H9 (cell line): ENCODE data around the gene CCL19. TPM values are rescaled to one million over a fixed set of nuclear protein-coding genes. Genes with fewer than 3 reads are reported as not detected.

Experiments used
- DNase-seq: peaks from one replicate; pipeline ENCODE4 v3.0.0-alpha.2; 2017
- H2AFZ ChIP-seq: one replicate; pipeline ENCODE4 v1.6.1; 2013; ENCODE audit warnings: mild to moderate bottlenecking, low read length, control low read depth, moderate library complexity
- H2AK5ac ChIP-seq: 2 replicates; pipeline ENCODE4 v1.6.1; 2013; ENCODE audit warnings: low read length, control low read depth, mixed read lengths; ENCODE audit not compliant: insufficient read length
- H2BK120ac ChIP-seq: one replicate; pipeline ENCODE4 v1.6.1; 2013; ENCODE audit warnings: low read depth, mild to moderate bottlenecking, low read length, control low read depth, inconsistent platforms; ENCODE audit not compliant: poor library complexity, severe bottlenecking
- H2BK12ac ChIP-seq: 2 replicates; pipeline ENCODE4 v1.6.1; 2013; ENCODE audit warnings: low read length, control low read depth, mixed read lengths, low read depth; ENCODE audit not compliant: insufficient read length
- H2BK15ac ChIP-seq: 2 replicates; pipeline ENCODE4 v1.6.1; 2013; ENCODE audit warnings: low read depth, low read length, control low read depth
- H2BK20ac ChIP-seq: one replicate; pipeline ENCODE4 v1.6.1; 2013; ENCODE audit warnings: low read depth, mild to moderate bottlenecking, low read length, control low read depth, inconsistent platforms; ENCODE audit not compliant: poor library complexity, severe bottlenecking
- H2BK5ac ChIP-seq: 2 replicates; pipeline ENCODE4 v1.6.1; 2013; ENCODE audit warnings: low read length, control low read depth, mixed read lengths; ENCODE audit not compliant: insufficient read length
- H3K14ac ChIP-seq: 2 replicates; pipeline ENCODE4 v1.6.1; 2013; ENCODE audit warnings: low read length, control low read depth; ENCODE audit not compliant: insufficient read depth
- H3K18ac ChIP-seq: 2 replicates; pipeline ENCODE4 v1.6.1; 2013; ENCODE audit warnings: low read depth, mild to moderate bottlenecking, mixed read lengths, low read length, control low read depth; ENCODE audit not compliant: insufficient read length
- H3K23ac ChIP-seq: 2 replicates; pipeline ENCODE4 v1.6.1; 2013; ENCODE audit warnings: low read length, control low read depth, mixed read lengths, low read depth; ENCODE audit not compliant: insufficient read length
- H3K23me2 ChIP-seq: 2 replicates; pipeline ENCODE4 v1.6.1; 2013; ENCODE audit warnings: low read depth, mild to moderate bottlenecking, mixed read lengths, low read length, control low read depth; ENCODE audit not compliant: insufficient read length, poor library complexity, severe bottlenecking
- H3K27ac ChIP-seq: 2 replicates; pipeline ENCODE4 v1.5.1; 2013; ENCODE audit warnings: low read length, control low read depth, mixed read lengths, low read depth; ENCODE audit not compliant: insufficient read length
- H3K27me3 ChIP-seq: 2 replicates; pipeline ENCODE4 v1.6.1; 2013; ENCODE audit warnings: low read length, control low read depth, inconsistent platforms; ENCODE audit not compliant: insufficient read depth
- H3K4ac ChIP-seq: 2 replicates; pipeline ENCODE4 v1.6.1; 2013; ENCODE audit warnings: low read depth, mild to moderate bottlenecking, control low read depth, inconsistent platforms, low read length, moderate library complexity
- H3K4me1 ChIP-seq: 2 replicates; pipeline ENCODE4 v1.6.1; 2013; ENCODE audit warnings: low read length, control low read depth, inconsistent platforms; ENCODE audit not compliant: insufficient read depth
- H3K4me2 ChIP-seq: 2 replicates; pipeline ENCODE4 v1.6.1; 2013; ENCODE audit warnings: low read length, control low read depth, mixed read lengths; ENCODE audit not compliant: insufficient read length, insufficient read depth
- H3K56ac ChIP-seq: 2 replicates; pipeline ENCODE4 v1.6.1; 2013; ENCODE audit warnings: low read depth, mild to moderate bottlenecking, mixed read lengths, low read length, control low read depth; ENCODE audit not compliant: insufficient read length
- H3K79me1 ChIP-seq: 2 replicates; pipeline ENCODE4 v1.6.1; 2013; ENCODE audit warnings: low read depth, mild to moderate bottlenecking, moderate library complexity, low read length, control low read depth, inconsistent platforms; ENCODE audit not compliant: insufficient read depth, poor library complexity, severe bottlenecking
- H3K79me2 ChIP-seq: 2 replicates; pipeline ENCODE4 v1.6.1; 2013; ENCODE audit warnings: low read length, control low read depth, inconsistent platforms; ENCODE audit not compliant: insufficient read depth
- H3K9ac ChIP-seq: 2 replicates; pipeline ENCODE4 v1.6.1; 2013; ENCODE audit warnings: low read length, control low read depth, mixed read lengths; ENCODE audit not compliant: insufficient read length; ENCODE audit errors: extremely low read depth
- H3K9me3 ChIP-seq: one replicate; pipeline ENCODE4 v1.6.1; 2013; ENCODE audit warnings: low read depth, low read length, inconsistent platforms; ENCODE audit not compliant: control insufficient read depth
- H3T11ph ChIP-seq: one replicate; pipeline ENCODE4 v1.6.1; 2013; ENCODE audit warnings: mild to moderate bottlenecking, low read length, control low read depth, inconsistent platforms
- H4K20me1 ChIP-seq: one replicate; pipeline ENCODE4 v1.6.1; 2013; ENCODE audit not compliant: control insufficient read depth, insufficient read length, insufficient read depth
- H4K5ac ChIP-seq: 2 replicates; pipeline ENCODE4 v1.6.1; 2013; ENCODE audit warnings: low read depth, mild to moderate bottlenecking, mixed read lengths, low read length, control low read depth; ENCODE audit not compliant: insufficient read length
- H4K8ac ChIP-seq: replicated peaks from 2 replicates; pipeline ENCODE4 v1.6.1; 2013; ENCODE audit warnings: low read length, control low read depth, mixed read lengths, low read depth; ENCODE audit not compliant: insufficient read length
- H4K91ac ChIP-seq: 2 replicates; pipeline ENCODE4 v1.6.1; 2013; ENCODE audit warnings: low read depth, mild to moderate bottlenecking, moderate library complexity, mixed read lengths, low read length, control low read depth; ENCODE audit not compliant: insufficient read length
- H3K27ac Mint-ChIP-seq, 3 experiments: 2 replicates in 2 of 3; 3 replicates in 1 of 3; pipeline ENCODE4 v1.8.0; 2020 to 2021; ENCODE audit warnings: mixed read lengths in 3 of 3, mild to moderate bottlenecking in 1 of 3, moderate library complexity in 1 of 3
- H3K27me3 Mint-ChIP-seq: 2 replicates; pipeline ENCODE4 v1.8.0; 2021; ENCODE audit warnings: low read depth, mild to moderate bottlenecking, moderate library complexity, mixed read lengths
- H3K36me3 Mint-ChIP-seq, 3 experiments: 2 replicates in 2 of 3; 3 replicates in 1 of 3; pipeline ENCODE4 v1.8.0; 2020 to 2021; ENCODE audit warnings: low read depth in 3 of 3, mixed read lengths in 3 of 3; ENCODE audit not compliant: insufficient read depth in 1 of 3
- H3K4me1 Mint-ChIP-seq, 2 experiments: 2 replicates each; pipeline ENCODE4 v1.8.0; 2020; ENCODE audit warnings: mixed read lengths in 2 of 2
- H3K4me3 Mint-ChIP-seq, 2 experiments: 2 replicates in 1 of 2; 3 replicates in 1 of 2; pipeline ENCODE4 v1.8.0; 2020 to 2021; ENCODE audit warnings: mild to moderate bottlenecking in 2 of 2, mixed read lengths in 2 of 2, moderate library complexity in 1 of 2
- H3K9me3 Mint-ChIP-seq, 2 experiments: 2 replicates in 1 of 2; 3 replicates in 1 of 2; pipeline ENCODE4 v1.8.0; 2020; ENCODE audit warnings: mild to moderate bottlenecking in 2 of 2, mixed read lengths in 2 of 2, moderate library complexity in 1 of 2
- CTCF ChIP-seq: fragments of 200-600 bp; sonication (generic); conservative IDR thresholded peaks from 3 replicates; pipeline ENCODE4 v1.8.0; 2021; ENCODE audit warnings: antibody characterized with exemption, mild to moderate bottlenecking
- WGBS: extraction: QIAGEN DNeasy Blood & Tissue Kit; methylation state at CpG from one replicate; pipeline ENCODE4 v1.1.7; 2013; ENCODE audit warnings: missing lambda C conversion rate, low lambda C conversion rate, mixed read lengths; ENCODE audit not compliant: insufficient read length; ENCODE audit errors: extremely low coverage; 5-methylcytosine and 5-hydroxymethylcytosine counted together
- total RNA-seq: library from RNA; stranded (reverse); gene quantifications from 2 replicates; pipeline ENCODE4 v1.2.1, GENCODE V29; 2021

The CCL19 gene
- total RNA-seq, 1 experiment from 2014 or later = not detected

GRCh38 chr9:34737677-34738260, 46.7 kb upstream of the CCL19 start:
- H2AK5ac ChIP-seq = no peak overlapping the region
- no peak for DNase-seq
- no peak overlapping the region for H3K27ac ChIP-seq
- H3K4ac ChIP-seq = no peak overlapping the region
- H4K91ac ChIP-seq = no peak overlapping the region
- H3K23me2 ChIP-seq = no peaks in the 10 kb centered on the region
- H3K79me2 ChIP-seq = no peaks in the 10 kb centered on the region
- H3K9me3 Mint-ChIP-seq = peaks cover 0 to 5% of the 10 kb centered on the region in 2 experiments; a peak in 1 of 5 replicates
- H3K79me1 ChIP-seq = no peaks in the 10 kb centered on the region
- H3K9ac ChIP-seq = no peak overlapping the region
- H3T11ph ChIP-seq = no peak overlapping the region
- H3K4me3 Mint-ChIP-seq = no peak overlapping the region
- no peaks in the 10 kb centered on the region for H3K36me3 Mint-ChIP-seq
- H4K5ac ChIP-seq = no peak overlapping the region
- no peak overlapping the region for H2AFZ ChIP-seq
- H3K14ac ChIP-seq = no peak overlapping the region
- no peaks in the 10 kb centered on the region for H3K4me1 Mint-ChIP-seq
- H3K27me3 Mint-ChIP-seq = peaks cover 1% of the 10 kb centered on the region; the same call in 1 of the 2 replicates
- H3K9me3 ChIP-seq = no peaks in the 10 kb centered on the region
- no peak overlapping the region for H3K18ac ChIP-seq
- H3K27ac Mint-ChIP-seq = no peak overlapping the region
- H3K4me2 ChIP-seq = no peak overlapping the region
- no peak overlapping the region for H3K56ac ChIP-seq
- no peaks in the 10 kb centered on the region for H3K27me3 ChIP-seq
- TF ChIP-seq CTCF = no peak
- no peak overlapping the region for H4K8ac ChIP-seq
- no peaks in the 10 kb centered on the region for H4K20me1 ChIP-seq
- no peak overlapping the region for H2BK12ac ChIP-seq
- H3K23ac ChIP-seq = no peak overlapping the region
- no CpG with 5 or more reads among the region's 6 CpGs for WGBS
- H2BK5ac ChIP-seq = no peak overlapping the region
- H2BK120ac ChIP-seq = no peak overlapping the region
- no peak overlapping the region for H2BK15ac ChIP-seq
- H2BK20ac ChIP-seq = no peak overlapping the region
- no peaks in the 10 kb centered on the region for H3K4me1 ChIP-seq
